ENCODE results near the gene SAMSN1. TPM values are rescaled to one million over a fixed set of nuclear protein-coding genes. Genes with fewer than 3 reads are reported as not detected.

The SAMSN1 gene
- total RNA-seq, 4 donors from 2014 or later: 1.3 to 7.4 (median 1.9) TPM

DNA sequence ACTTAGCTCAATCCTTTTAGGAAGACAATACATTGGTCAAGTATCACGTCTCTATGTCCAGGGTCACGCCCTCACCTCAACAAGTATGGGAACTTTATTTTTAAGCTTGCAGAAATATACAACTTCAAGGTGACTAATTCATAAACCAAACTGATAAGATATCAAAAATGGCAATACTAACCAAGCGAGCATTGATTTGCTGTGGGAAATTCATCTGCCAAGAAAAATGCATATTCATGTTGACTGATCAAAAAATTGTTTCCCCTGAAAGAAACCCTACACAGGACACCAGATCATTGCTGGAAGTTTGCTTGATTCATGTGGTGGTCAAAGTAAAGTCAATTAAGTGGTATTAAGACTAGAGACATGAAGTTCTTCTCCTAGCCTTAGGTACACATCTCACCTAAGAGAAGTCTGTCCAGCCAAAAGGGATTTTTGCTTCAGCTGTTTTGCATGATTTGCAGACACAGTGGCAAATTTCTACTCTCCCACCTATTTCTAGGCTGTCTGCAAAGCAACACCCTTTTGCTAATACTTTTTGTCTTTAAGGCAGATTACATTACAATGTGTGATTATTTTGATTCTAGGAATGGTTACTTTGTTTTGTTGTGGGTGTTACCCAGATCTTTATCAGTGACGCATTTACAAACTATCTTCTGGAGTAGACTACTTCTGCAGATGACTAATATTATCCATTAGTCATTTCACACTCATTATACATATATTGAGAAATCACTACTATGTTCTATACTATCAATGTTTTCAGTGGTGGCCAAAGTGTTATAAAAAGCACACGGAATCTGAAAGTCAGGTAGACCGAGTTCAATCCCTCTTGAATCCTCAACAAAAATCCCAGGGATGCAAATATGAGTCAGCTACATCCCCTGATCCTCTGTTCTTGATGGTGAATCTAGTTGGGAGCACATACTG is 12.4 kb downstream of the SAMSN1 start:
- WGBS, 2 donors: 82 to 87% methylated on average over 6 of the region's 6 CpGs
- no peak overlapping the region for H3K27ac ChIP-seq

DNA sequence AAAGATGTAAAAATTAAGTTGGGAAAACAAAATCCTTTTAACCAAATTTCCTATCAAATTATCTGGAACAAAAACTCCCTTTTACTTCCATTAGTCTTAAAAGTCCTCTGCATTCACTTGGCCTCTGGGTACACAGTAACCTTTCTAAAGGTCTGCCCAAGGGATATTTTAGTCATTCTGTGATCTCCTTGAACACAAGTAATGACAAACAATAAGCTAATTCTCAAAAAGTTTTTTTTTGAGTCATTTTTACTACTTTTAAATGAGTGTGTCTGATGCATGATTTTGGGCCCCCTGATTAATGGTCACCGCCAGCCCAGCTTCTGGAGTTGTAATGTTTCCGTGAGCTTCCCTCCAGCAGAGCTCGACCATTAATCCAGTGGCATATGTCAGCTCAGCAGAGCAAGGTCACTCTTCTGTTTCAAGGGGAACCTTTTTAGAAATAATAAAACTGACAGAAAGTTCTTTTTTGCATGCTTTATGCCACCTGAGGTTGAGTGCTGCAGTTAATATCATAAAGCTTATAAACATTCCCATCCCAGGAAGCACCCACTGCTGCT is 14.3 kb downstream of the SAMSN1 start:
- 73 to 85% methylated on average over 3 of the region's 3 CpGs for WGBS, 2 donors
- H3K4me1 ChIP-seq: no peaks in the 10 kb centered on the region
- no peak overlapping the region for H3K4me3 ChIP-seq (replicated peaks in 1 of 3)
- H3K27ac ChIP-seq: no peak overlapping the region
- intact Hi-C loops (cut with DNase I): no loop called here
- H3K27me3 ChIP-seq: no peaks in the 10 kb centered on the region
- no peaks in the 10 kb centered on the region for H3K36me3 ChIP-seq
- no peak for DNase-seq
- TF ChIP-seq POLR2A (IDR thresholded peaks at IDR 0.05): no peak
- TF ChIP-seq, protein P1, sequence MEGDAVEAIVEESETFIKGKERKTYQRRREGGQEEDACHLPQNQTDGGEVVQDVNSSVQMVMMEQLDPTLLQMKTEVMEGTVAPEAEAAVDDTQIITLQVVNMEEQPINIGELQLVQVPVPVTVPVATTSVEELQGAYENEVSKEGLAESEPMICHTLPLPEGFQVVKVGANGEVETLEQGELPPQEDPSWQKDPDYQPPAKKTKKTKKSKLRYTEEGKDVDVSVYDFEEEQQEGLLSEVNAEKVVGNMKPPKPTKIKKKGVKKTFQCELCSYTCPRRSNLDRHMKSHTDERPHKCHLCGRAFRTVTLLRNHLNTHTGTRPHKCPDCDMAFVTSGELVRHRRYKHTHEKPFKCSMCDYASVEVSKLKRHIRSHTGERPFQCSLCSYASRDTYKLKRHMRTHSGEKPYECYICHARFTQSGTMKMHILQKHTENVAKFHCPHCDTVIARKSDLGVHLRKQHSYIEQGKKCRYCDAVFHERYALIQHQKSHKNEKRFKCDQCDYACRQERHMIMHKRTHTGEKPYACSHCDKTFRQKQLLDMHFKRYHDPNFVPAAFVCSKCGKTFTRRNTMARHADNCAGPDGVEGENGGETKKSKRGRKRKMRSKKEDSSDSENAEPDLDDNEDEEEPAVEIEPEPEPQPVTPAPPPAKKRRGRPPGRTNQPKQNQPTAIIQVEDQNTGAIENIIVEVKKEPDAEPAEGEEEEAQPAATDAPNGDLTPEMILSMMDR (IDR thresholded peaks at IDR 0.05): no peak
- no peaks in the 10 kb centered on the region for H3K9me3 ChIP-seq

More for the DNA sequence above, 12.4 kb downstream of the SAMSN1 start:
- no peak for TF ChIP-seq POLR2A (IDR thresholded peaks at IDR 0.05)
- TF ChIP-seq, protein P1 (IDR thresholded peaks at IDR 0.05): no peak
- Histone ChIP-seq H3K9me3 (no peaks in the 10 kb centered on the region), H3K4me1 (no peaks in the 10 kb centered on the region), H3K27me3 (no peaks in the 10 kb centered on the region), H3K4me3 (replicated peaks in 1 of 3) (no peak overlapping the region), H3K36me3 (no peaks in the 10 kb centered on the region)
- intact Hi-C loops (cut with DNase I): no loop called here
- no peak for DNase-seq

DNA sequence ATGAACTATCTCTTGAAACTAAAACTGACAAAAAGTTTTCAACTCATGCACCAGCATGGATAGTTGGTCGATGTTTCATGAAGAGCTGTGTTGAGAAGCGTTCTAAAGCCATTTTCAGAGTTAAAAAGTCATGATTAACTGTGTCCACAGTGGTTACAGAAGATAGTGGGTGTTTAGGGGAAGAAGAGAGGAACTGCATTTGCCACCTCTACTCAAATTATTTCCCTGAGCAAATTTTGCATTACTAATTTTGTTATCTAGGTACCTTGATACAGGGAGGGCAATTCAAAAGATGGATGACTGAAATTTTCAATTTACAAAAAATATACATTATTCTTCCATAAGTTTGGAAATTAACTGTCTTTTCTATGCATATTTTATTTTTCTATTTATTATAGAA is 15.5 kb downstream of the SAMSN1 start:
- WGBS, 2 donors: 89 to 93% methylated on average over 2 of the region's 2 CpGs
- no peaks in the 10 kb centered on the region for H3K9me3 ChIP-seq
- no peak overlapping the region for H3K27ac ChIP-seq
- no peak for DNase-seq
- H3K4me3 ChIP-seq (replicated peaks in 1 of 3): no peak overlapping the region
- intact Hi-C loops (cut with DNase I): no loop called here
- no peaks in the 10 kb centered on the region for H3K36me3 ChIP-seq
- H3K27me3 ChIP-seq: no peaks in the 10 kb centered on the region
- TF ChIP-seq, protein P1 (IDR thresholded peaks at IDR 0.05): no peak
- TF ChIP-seq POLR2A (IDR thresholded peaks at IDR 0.05): no peak
- H3K4me1 ChIP-seq: no peaks in the 10 kb centered on the region

DNA sequence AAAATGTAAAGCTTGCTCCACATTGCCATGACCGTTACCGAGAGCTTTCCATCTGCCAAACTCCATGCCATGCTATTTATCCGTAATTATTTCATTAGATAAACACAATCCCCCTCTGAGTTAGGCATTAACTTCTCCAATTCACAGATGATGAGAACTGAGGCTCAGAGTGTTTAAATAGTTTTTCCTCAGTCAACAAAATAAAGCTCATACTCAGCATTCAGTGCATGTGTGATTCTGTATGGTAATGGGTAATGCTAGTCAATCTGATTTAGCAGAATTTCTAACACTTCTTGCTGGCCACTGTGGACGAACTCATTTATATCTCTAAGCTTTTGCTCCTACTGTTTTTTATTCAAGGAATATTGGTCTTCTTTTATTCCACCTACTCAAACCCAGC is 17.3 kb downstream of the SAMSN1 start:
- no peak overlapping the region for H3K27ac ChIP-seq
- no peak for TF ChIP-seq POLR2A (IDR thresholded peaks at IDR 0.05)
- TF ChIP-seq, protein P1 (IDR thresholded peaks at IDR 0.05): no peak
- no peaks in the 10 kb centered on the region for H3K36me3 ChIP-seq
- intact Hi-C loops (cut with DNase I): no loop called here
- H3K9me3 ChIP-seq: no peaks in the 10 kb centered on the region
- H3K4me1 ChIP-seq: no peaks in the 10 kb centered on the region
- H3K4me3 ChIP-seq (replicated peaks in 1 of 3): no peak overlapping the region
- whole genome bisulfite sequencing, 2 donors: 90% methylated on average over 4 of the region's 4 CpGs
- H3K27me3 ChIP-seq: no peaks in the 10 kb centered on the region
- no peak for DNase-seq
